Measurements from ENCODE around the gene YWHAQ.
A peak's percentile ranks its signal among the peaks of the same experiment; 100 is the strongest.
"Not testable (repeated sequence)": the region's sequence is repeated elsewhere in the genome, so short reads cannot be mapped to it uniquely, and the experiment has no call there.

The YWHAQ gene

GRCh38 chr2:9613291-9613690 is 17.5 kb downstream of the YWHAQ start:
- Histone ChIP-seq H3K36me3 (ENCODE audit: control insufficient read depth, insufficient read depth, low read length) (peaks cover 31% of the 10 kb centered on the region), H3K27ac (ENCODE audit: low read depth, low read length) (no peak overlapping the region), H3K9me3 (ENCODE audit: control insufficient read depth, insufficient read depth, low read length) (no peaks in the 10 kb centered on the region), H3K4me3 (ENCODE audit: low read depth, low read length) (no peak overlapping the region), H3K27me3 (ENCODE audit: control insufficient read depth, insufficient read depth, low read length) (no peaks in the 10 kb centered on the region), H3K9ac (ENCODE audit: low read depth, low read length) (no peak overlapping the region), H3K4me1 (ENCODE audit: control insufficient read depth, insufficient read depth, low read length) (peaks cover 24% of the 10 kb centered on the region)

- Histone ChIP-seq H3K4me1 (ENCODE audit: control insufficient read depth, insufficient read depth, low read length) (peaks cover 27% of the 10 kb centered on the region), H3K36me3 (ENCODE audit: control insufficient read depth, insufficient read depth, low read length) (peaks cover 18% of the 10 kb centered on the region)
- H3K4me3 ChIP-seq (ENCODE audit: low read depth, low read length); H3K9ac ChIP-seq (ENCODE audit: low read depth, low read length); H3K27me3 ChIP-seq (ENCODE audit: control insufficient read depth, insufficient read depth, low read length); H3K27ac ChIP-seq (ENCODE audit: low read depth, low read length); H3K9me3 ChIP-seq (ENCODE audit: control insufficient read depth, insufficient read depth, low read length): not testable (repeated sequence)
Measured at GRCh38 chr2:9611549-9611912, 19.3 kb downstream of the YWHAQ start.

GRCh38 chr2:9610781-9611548 is 19.8 kb downstream of the YWHAQ start:
- peaks cover 18% of the 10 kb centered on the region for H3K36me3 ChIP-seq (ENCODE audit: control insufficient read depth, insufficient read depth, low read length)
- H3K9me3 ChIP-seq (ENCODE audit: control insufficient read depth, insufficient read depth, low read length), result no peaks in the 10 kb centered on the region
- no peak overlapping the region for H3K9ac ChIP-seq (ENCODE audit: low read depth, low read length)
- no peak overlapping the region for H3K27ac ChIP-seq (ENCODE audit: low read depth, low read length)
- H3K4me3 ChIP-seq (ENCODE audit: low read depth, low read length), result no peak overlapping the region
- H3K27me3 ChIP-seq (ENCODE audit: control insufficient read depth, insufficient read depth, low read length), result no peaks in the 10 kb centered on the region
- H3K4me1 ChIP-seq (ENCODE audit: control insufficient read depth, insufficient read depth, low read length), result peaks cover 27% of the 10 kb centered on the region

- Histone ChIP-seq H3K4me1 (ENCODE audit: control insufficient read depth, insufficient read depth, low read length) (peaks cover 20% of the 10 kb centered on the region), H3K36me3 (ENCODE audit: control insufficient read depth, insufficient read depth, low read length) (peaks cover 11% of the 10 kb centered on the region; the same call in 1 of the 2 replicates)
- H3K27me3 ChIP-seq (ENCODE audit: control insufficient read depth, insufficient read depth, low read length); H3K9ac ChIP-seq (ENCODE audit: low read depth, low read length); H3K9me3 ChIP-seq (ENCODE audit: control insufficient read depth, insufficient read depth, low read length); H3K4me3 ChIP-seq (ENCODE audit: low read depth, low read length); H3K27ac ChIP-seq (ENCODE audit: low read depth, low read length): not testable (repeated sequence)
Measured at GRCh38 chr2:9608491-9608890, 22.3 kb downstream of the YWHAQ start.

GRCh38 chr2:9602412-9602811 is 28.4 kb downstream of the YWHAQ start:
- no peaks in the 10 kb centered on the region for H3K27me3 ChIP-seq (ENCODE audit: control insufficient read depth, insufficient read depth, low read length)
- no peak overlapping the region for H3K4me3 ChIP-seq (ENCODE audit: low read depth, low read length)
- H3K9ac ChIP-seq (ENCODE audit: low read depth, low read length), result no peak overlapping the region
- H3K27ac ChIP-seq (ENCODE audit: low read depth, low read length), result no peak overlapping the region
- H3K9me3 ChIP-seq (ENCODE audit: control insufficient read depth, insufficient read depth, low read length), result no peaks in the 10 kb centered on the region; the same call in 1 of the 2 replicates
- H3K36me3 ChIP-seq (ENCODE audit: control insufficient read depth, insufficient read depth, low read length), result peaks cover 34% of the 10 kb centered on the region
- H3K4me1 ChIP-seq (ENCODE audit: control insufficient read depth, insufficient read depth, low read length), result no peaks in the 10 kb centered on the region

- H3K9ac ChIP-seq (ENCODE audit: low read depth, low read length), result no peak overlapping the region
- H3K36me3 ChIP-seq (ENCODE audit: control insufficient read depth, insufficient read depth, low read length), result peaks cover 34% of the 10 kb centered on the region
- H3K4me3 ChIP-seq (ENCODE audit: low read depth, low read length), result no peak overlapping the region
- no peaks in the 10 kb centered on the region for H3K27me3 ChIP-seq (ENCODE audit: control insufficient read depth, insufficient read depth, low read length)
- H3K9me3 ChIP-seq (ENCODE audit: control insufficient read depth, insufficient read depth, low read length), result no peaks in the 10 kb centered on the region; the same call in 1 of the 2 replicates
- no peaks in the 10 kb centered on the region for H3K4me1 ChIP-seq (ENCODE audit: control insufficient read depth, insufficient read depth, low read length)
- H3K27ac ChIP-seq (ENCODE audit: low read depth, low read length), result no peak overlapping the region
Measured at GRCh38 chr2:9601397-9601796, 29.4 kb downstream of the YWHAQ start.

GRCh38 chr2:9599430-9599829 is 31.4 kb downstream of the YWHAQ start:
- Histone ChIP-seq H3K27ac (ENCODE audit: low read depth, low read length) (no peak overlapping the region), H3K9me3 (ENCODE audit: control insufficient read depth, insufficient read depth, low read length) (no peaks in the 10 kb centered on the region; the same call in 1 of the 2 replicates), H3K4me1 (ENCODE audit: control insufficient read depth, insufficient read depth, low read length) (no peaks in the 10 kb centered on the region), H3K9ac (ENCODE audit: low read depth, low read length) (no peak overlapping the region), H3K36me3 (ENCODE audit: control insufficient read depth, insufficient read depth, low read length) (peaks cover 34% of the 10 kb centered on the region), H3K4me3 (ENCODE audit: low read depth, low read length) (no peak overlapping the region), H3K27me3 (ENCODE audit: control insufficient read depth, insufficient read depth, low read length) (no peaks in the 10 kb centered on the region)

- Histone ChIP-seq H3K36me3 (ENCODE audit: control insufficient read depth, insufficient read depth, low read length) (peaks cover 35% of the 10 kb centered on the region), H3K9me3 (ENCODE audit: control insufficient read depth, insufficient read depth, low read length) (no peaks in the 10 kb centered on the region; the same call in 1 of the 2 replicates), H3K4me3 (ENCODE audit: low read depth, low read length) (no peak overlapping the region), H3K27me3 (ENCODE audit: control insufficient read depth, insufficient read depth, low read length) (no peaks in the 10 kb centered on the region), H3K4me1 (ENCODE audit: control insufficient read depth, insufficient read depth, low read length) (no peaks in the 10 kb centered on the region), H3K9ac (ENCODE audit: low read depth, low read length) (no peak overlapping the region), H3K27ac (ENCODE audit: low read depth, low read length) (no peak overlapping the region)
Measured at GRCh38 chr2:9596621-9597311, 34.0 kb downstream of the YWHAQ start.

- Histone ChIP-seq H3K9me3 (ENCODE audit: control insufficient read depth, insufficient read depth, low read length) (no peaks in the 10 kb centered on the region), H3K4me3 (ENCODE audit: low read depth, low read length) (no peak overlapping the region), H3K4me1 (ENCODE audit: control insufficient read depth, insufficient read depth, low read length) (no peaks in the 10 kb centered on the region), H3K36me3 (ENCODE audit: control insufficient read depth, insufficient read depth, low read length) (peaks cover 37% of the 10 kb centered on the region), H3K27ac (ENCODE audit: low read depth, low read length) (no peak overlapping the region), H3K9ac (ENCODE audit: low read depth, low read length) (no peak overlapping the region), H3K27me3 (ENCODE audit: control insufficient read depth, insufficient read depth, low read length) (no peaks in the 10 kb centered on the region)
Measured at GRCh38 chr2:9595746-9596145, 35.1 kb downstream of the YWHAQ start.

- not testable (repeated sequence) for H3K4me1 ChIP-seq (ENCODE audit: control insufficient read depth, insufficient read depth, low read length); H3K27me3 ChIP-seq (ENCODE audit: control insufficient read depth, insufficient read depth, low read length); H3K9ac ChIP-seq (ENCODE audit: low read depth, low read length); H3K9me3 ChIP-seq (ENCODE audit: control insufficient read depth, insufficient read depth, low read length); H3K4me3 ChIP-seq (ENCODE audit: low read depth, low read length); H3K27ac ChIP-seq (ENCODE audit: low read depth, low read length)
- peaks cover 38% of the 10 kb centered on the region for H3K36me3 ChIP-seq (ENCODE audit: control insufficient read depth, insufficient read depth, low read length)
Measured at GRCh38 chr2:9595256-9595655, 35.5 kb downstream of the YWHAQ start.

GRCh38 chr2:9594366-9595054 is 36.3 kb downstream of the YWHAQ start:
- Histone ChIP-seq H3K9ac (ENCODE audit: low read depth, low read length) (no peak overlapping the region), H3K27ac (ENCODE audit: low read depth, low read length) (peak overlapping the region; percentile 71), H3K9me3 (ENCODE audit: control insufficient read depth, insufficient read depth, low read length) (no peaks in the 10 kb centered on the region), H3K4me1 (ENCODE audit: control insufficient read depth, insufficient read depth, low read length) (no peaks in the 10 kb centered on the region), H3K36me3 (ENCODE audit: control insufficient read depth, insufficient read depth, low read length) (peaks cover 41% of the 10 kb centered on the region), H3K27me3 (ENCODE audit: control insufficient read depth, insufficient read depth, low read length) (no peaks in the 10 kb centered on the region), H3K4me3 (ENCODE audit: low read depth, low read length) (no peak overlapping the region)

Data from HUES48 (cell line).